CD4-positive, alpha-beta T cell treated with Interleukin-15 for 4 hours (primary cell): ENCODE results near the gene FGD5.

Source experiments
- DNase-seq: peaks from one replicate; pipeline ENCODE4 v3.0.0-alpha.2; 2020; ENCODE audit warnings: low spot score

The FGD5 gene

GRCh38 chr3:14853271-14853951 is 34.6 kb downstream of the FGD5 start:
- DNase-seq = no peak

- no peak for DNase-seq
Observed at GRCh38 chr3:14857506-14857905, 38.7 kb downstream of the FGD5 start.

- no peak for DNase-seq
Observed at GRCh38 chr3:14858105-14858504, 39.3 kb downstream of the FGD5 start.

GRCh38 chr3:14859880-14860279 is 41.1 kb downstream of the FGD5 start:
- no peak for DNase-seq

GRCh38 chr3:14861031-14861430 is 42.3 kb downstream of the FGD5 start:
- no peak for DNase-seq

- no peak for DNase-seq
Observed at GRCh38 chr3:14861446-14862302, 42.9 kb downstream of the FGD5 start.

- DNase-seq = no peak
Observed at GRCh38 chr3:14862303-14862660, 43.5 kb downstream of the FGD5 start.

GRCh38 chr3:14862661-14863230 is 44.0 kb downstream of the FGD5 start:
- no peak for DNase-seq

- no peak for DNase-seq
Observed at GRCh38 chr3:14863333-14864100, 44.8 kb downstream of the FGD5 start.

GRCh38 chr3:14864131-14864530 is 45.4 kb downstream of the FGD5 start:
- no peak for DNase-seq

- DNase-seq = no peak
Observed at GRCh38 chr3:14866627-14867026, 47.9 kb downstream of the FGD5 start.

- DNase-seq = no peak
Observed at GRCh38 chr3:14867936-14868570, 49.3 kb downstream of the FGD5 start.

- no peak for DNase-seq
Observed at GRCh38 chr3:14869917-14870782, 51.4 kb downstream of the FGD5 start.

- no peak for DNase-seq
Observed at GRCh38 chr3:14870783-14871060, 52.0 kb downstream of the FGD5 start.

- no peak for DNase-seq
Observed at GRCh38 chr3:14871456-14872200, 52.9 kb downstream of the FGD5 start.

- no peak for DNase-seq
Observed at GRCh38 chr3:14872706-14873105, 53.9 kb downstream of the FGD5 start.

- DNase-seq = no peak
Observed at GRCh38 chr3:14874784-14875183, 56.0 kb downstream of the FGD5 start.

- no peak for DNase-seq
Observed at GRCh38 chr3:14875411-14876175, 56.8 kb downstream of the FGD5 start.

- no peak for DNase-seq
Observed at GRCh38 chr3:14876921-14877333, 58.2 kb downstream of the FGD5 start.

- DNase-seq = no peak
Observed at GRCh38 chr3:14877469-14877868, 58.7 kb downstream of the FGD5 start.
